T-helper 2 cell treated with Interferon-gamma antibody and Interleukin-4, amounts not matched to agents 100 ng/mL and 5 ng/mL, for 36 hours (primary cell): ENCODE measurements around the gene AMIGO2. TPM values are rescaled to one million over a fixed set of nuclear protein-coding genes. Genes with fewer than 3 reads are reported as not detected.

Source experiments
- intact Hi-C: fragments of 100-400 bp; cut with micrococcal nuclease; formaldehyde crosslinking; loops from one replicate; pipeline ENCODE4 v1.15.1; 2023
- total RNA-seq: library from RNA; stranded (reverse); gene quantifications from 2 replicates; pipeline ENCODE4 v1.2.3, GENCODE V29; 2022

AMIGO2 gene
- total RNA-seq, 1 donor from 2014 or later, result 5.3 TPM

DNA sequence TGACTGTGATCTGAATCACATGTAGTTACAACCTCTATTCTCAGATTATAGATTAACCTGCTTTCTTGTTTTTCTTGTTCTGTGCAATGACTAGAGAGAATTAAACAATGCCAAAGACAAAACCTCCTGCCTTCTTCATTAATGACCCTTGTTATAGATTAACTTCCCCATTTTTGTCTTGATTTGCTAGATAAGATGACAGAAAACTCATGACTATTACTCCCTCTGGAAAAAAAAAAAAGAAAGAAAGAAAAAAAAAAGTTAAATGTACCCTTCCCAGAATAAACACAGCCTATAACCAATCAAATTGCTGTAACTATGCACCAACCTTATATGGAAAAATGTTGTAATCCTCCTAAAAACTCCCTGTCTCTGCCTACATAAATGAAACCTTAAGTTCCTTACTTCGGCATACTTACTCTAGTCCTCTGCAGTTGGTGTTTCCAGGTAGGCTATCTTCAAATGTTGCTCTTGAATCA lies 41.5 kb downstream of the AMIGO2 start:
- intact Hi-C loops, result no loop called here

DNA sequence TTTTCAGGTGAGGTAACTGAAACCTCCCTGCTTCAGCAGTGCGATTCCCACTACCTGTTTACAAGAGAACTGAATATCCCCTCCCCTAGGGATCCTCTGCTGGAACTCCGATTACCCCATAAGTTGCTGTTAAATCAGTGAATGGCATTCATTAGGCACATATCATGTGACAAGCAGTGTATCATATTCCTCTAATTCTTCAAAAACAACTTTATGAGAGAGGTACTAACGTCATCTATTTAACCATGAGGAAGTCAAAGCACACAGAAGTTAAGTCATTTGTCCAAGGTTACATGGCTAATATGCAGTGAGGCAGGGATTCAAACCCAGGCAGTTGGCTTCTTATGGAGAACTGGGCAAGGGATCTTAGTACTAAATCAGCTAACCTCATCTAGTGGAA lies 44.3 kb downstream of the AMIGO2 start:
- intact Hi-C loops, result no loop called here

DNA sequence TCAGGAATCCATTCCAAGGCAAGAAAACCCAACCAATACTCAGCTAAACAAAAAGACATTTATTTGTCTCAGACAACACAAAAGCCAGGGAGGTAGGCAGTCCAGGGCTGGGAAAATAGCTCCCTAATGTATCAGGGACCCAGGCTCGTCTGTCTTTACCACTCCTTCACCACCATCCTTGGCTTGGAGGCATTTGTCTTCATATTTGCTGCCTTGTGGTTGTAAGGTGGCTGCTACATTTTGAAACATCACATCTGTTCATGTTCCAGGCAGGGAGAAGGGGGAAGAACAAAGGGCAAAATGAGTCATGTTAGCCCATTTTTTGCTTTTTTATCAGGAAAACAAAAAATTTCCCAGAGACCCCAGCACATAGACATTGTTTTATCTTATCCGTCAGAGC lies 45.1 kb downstream of the AMIGO2 start:
- intact Hi-C loops, result loop anchor here (5.0 kb wide), 1 partner anchor 183 kb away; no protein-coding TSS in a partner anchor

DNA sequence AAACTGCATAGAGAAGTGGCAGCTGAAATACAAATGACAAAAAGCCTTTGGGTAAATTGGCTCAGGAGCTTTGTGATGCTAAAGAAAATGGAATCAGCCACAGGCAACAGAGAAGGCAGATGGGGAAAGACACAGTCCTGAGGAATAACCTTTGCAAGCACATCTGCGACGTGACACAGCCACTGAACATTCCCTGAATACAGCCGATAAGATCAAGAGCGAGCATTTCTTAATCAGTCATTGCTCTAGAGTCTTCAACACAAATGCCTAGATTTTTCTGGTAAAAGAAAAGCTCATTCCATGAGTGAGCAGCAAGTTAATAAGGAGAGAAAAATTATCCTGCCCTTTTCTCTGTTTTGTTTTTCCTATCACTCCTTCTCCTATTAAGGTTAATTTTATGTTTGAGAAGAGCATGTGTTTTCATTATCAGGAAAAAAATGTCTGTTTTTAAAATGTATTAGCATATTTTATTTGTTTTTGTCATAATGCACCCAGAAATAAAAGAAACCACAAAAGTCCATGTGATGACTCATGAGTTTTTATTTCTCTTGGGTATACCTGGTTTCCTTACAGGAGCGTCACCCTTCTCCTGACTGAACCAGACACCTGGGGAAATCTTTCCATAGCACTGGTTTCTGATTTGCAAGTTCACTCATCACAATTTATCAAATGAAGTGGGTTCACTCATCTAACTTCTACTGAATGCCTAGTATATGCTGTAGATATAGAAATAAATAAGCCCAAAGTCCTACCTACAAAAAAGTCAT lies 45.8 kb downstream of the AMIGO2 start:
- intact Hi-C loops, result loop anchor here (5.0 kb wide), 1 partner anchor 183 kb away; no protein-coding TSS in a partner anchor

DNA sequence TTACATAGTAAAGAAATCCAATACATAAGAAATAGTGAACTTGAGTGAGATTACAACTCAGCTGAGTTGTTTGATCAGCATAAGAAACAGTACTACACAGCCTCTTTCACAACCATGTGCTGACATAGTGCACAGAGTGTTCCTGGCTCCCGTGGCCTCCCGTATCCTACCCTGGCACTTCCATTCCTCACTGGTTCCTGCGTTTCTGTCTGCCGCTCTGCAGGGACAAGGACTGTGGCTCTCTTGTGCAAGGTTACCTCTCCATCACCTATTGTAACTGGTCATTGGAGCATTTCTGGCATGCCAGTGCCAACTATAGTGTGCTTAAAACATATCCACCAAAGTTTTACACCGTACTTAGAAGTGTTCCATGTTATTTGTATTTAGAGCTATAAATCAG lies 46.7 kb downstream of the AMIGO2 start:
- intact Hi-C loops, result loop anchor here (5.0 kb wide), 1 partner anchor 184 kb away; no protein-coding TSS in a partner anchor

DNA sequence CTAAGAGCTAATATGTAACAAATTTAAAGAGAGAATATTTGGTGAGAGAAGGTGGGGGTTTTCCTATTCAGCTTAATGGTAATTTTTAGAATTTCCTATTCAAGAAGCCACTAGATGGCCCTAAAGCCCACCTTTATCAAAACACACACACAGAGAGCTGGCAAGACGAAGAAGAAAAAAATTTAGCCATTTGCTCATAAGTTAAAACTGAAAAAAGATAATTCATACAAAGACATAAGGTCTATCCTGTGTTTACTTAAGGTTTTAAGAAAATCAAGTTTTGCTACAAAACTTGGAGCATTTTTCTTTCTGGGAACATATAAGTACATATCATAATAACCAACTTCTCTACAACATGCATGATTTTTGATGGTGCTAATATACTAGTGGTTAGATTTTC lies 47.1 kb downstream of the AMIGO2 start:
- intact Hi-C loops, result loop anchor here (1.0 to 5.0 kb wide), 4 partner anchors 185 to 654 kb away; no protein-coding TSS in a partner anchor

DNA sequence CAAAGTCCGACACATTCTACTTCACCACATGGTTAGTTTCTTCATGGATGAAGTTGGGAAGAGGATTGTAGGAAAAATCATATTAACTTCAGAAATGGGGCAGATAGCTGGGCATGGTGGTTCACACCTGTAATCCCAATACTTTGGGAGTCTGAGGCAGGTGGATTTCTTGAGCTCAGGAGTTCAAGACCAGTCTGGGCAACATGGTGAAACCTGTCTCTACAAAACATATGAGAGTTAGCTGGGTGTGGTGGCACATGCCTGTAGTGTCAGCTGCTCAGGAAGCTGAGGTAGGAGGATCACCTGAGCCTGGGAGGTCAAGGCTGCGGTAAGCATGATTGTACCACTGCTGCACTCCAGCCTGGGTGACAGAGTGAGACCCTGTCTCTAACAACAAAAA lies 49.9 kb downstream of the AMIGO2 start:
- intact Hi-C loops, result loop anchor here (5.0 to 10.0 kb wide), 2 partner anchors 187 to 905 kb away; no protein-coding TSS in a partner anchor

DNA sequence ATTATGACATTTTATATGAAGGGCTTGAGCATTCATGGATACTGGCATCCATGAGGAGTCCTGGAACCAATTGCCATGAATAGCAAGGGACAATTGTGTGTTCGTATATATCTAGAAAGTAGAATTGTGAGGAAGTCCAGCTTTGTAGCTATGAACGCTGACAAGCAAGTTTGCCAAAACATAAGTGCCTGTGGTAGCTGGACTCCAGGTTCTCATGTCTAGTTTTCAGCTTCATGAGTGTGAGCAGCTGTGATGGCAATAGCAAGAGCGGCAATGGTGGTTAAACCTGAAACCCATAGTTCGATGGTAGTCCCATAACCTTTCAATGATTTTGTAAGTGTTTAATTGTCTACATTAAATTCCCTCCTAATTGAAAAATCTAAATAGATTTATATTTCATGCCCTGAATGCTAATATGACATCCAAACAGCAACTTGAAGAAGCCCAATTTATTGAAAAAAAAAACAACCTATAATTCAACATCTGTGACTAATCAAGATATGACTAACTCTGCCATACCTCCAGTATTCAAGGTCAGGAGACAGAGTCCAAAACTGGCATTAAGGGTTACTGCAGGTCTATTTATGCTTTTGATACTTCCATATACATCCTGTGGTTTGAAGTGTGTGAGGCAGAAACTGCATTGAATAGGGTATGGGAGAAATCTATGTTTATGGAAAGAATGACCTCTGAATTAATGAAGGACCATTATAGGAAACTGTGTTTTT lies 50.6 kb downstream of the AMIGO2 start:
- intact Hi-C loops, result loop anchor here (10.0 kb wide), 1 partner anchor 904 kb away; no protein-coding TSS in a partner anchor

DNA sequence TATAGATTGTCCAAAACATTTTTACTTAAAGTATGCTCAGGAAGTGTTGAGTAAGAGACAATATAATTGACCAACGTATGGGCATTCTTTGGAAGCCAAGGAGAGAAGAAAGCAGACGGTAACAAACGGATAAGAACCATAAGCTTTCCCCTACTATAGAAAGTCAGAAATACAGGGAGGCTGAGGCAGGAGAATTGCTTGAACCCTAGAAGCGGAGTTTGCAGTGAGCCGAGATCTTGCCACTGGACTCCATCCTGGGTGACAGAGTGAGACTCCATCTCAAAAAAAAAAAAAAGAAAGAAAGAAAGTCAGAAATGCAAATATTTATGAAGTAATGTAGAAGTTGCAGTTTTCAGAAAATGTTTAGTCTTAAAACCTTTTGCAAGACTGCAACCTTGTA lies 51.6 kb downstream of the AMIGO2 start:
- intact Hi-C loops, result loop anchor here (10.0 kb wide), 1 partner anchor 903 kb away; no protein-coding TSS in a partner anchor

Other genes starting within 250 kb of the AMIGO2 start
- gene PCED1B, start 338 bp downstream of the AMIGO2 start, total RNA-seq, result 38.8 and 42.3 TPM in 2 replicates